Loucy (cell line): ENCODE data around the gene ITGB4.

Source experiments
- H2AFZ ChIP-seq: fragments of 200-600 bp; sonication (generic); 2 replicates; pipeline ENCODE4 v1.6.0; 2016; ENCODE audit warnings: antibody characterized with exemption, mild to moderate bottlenecking, low read length, moderate library complexity
- H3F3A ChIP-seq: fragments of 200-600 bp; 2 replicates; pipeline ENCODE4 v1.6.0; 2016; ENCODE audit warnings: antibody characterized with exemption, low read depth, mild to moderate bottlenecking
- H3K27me3 ChIP-seq: fragments of 200-600 bp; sonication (generic); 2 replicates; pipeline ENCODE4 v1.6.1; 2014; ENCODE audit warnings: low read length, mild to moderate bottlenecking; ENCODE audit not compliant: insufficient read depth, poor library complexity, severe bottlenecking
- H3K36me3 ChIP-seq: fragments of 200-600 bp; sonication (generic); 2 replicates; pipeline ENCODE4 v1.6.1; 2016; ENCODE audit warnings: low read length; ENCODE audit not compliant: insufficient read depth
- H3K4me1 ChIP-seq: fragments of 200-600 bp; sonication (generic); 2 replicates; pipeline ENCODE4 v1.5.1; 2014; ENCODE audit warnings: low read length, mild to moderate bottlenecking; ENCODE audit not compliant: insufficient read depth, poor library complexity, severe bottlenecking
- H3K4me2 ChIP-seq: fragments of 200-600 bp; sonication (generic); 2 replicates; pipeline ENCODE4 v1.6.0; 2014; ENCODE audit warnings: antibody characterized with exemption, low read length, low read depth, mild to moderate bottlenecking; ENCODE audit not compliant: poor library complexity, severe bottlenecking
- H3K4me3 ChIP-seq: fragments of 200-600 bp; sonication (generic); 2 replicates; pipeline ENCODE4 v1.5.1; 2014; ENCODE audit warnings: low read length, mild to moderate bottlenecking, mixed read lengths; ENCODE audit not compliant: poor library complexity, severe bottlenecking
- H3K79me2 ChIP-seq: fragments of 200-600 bp; sonication (generic); 2 replicates; pipeline ENCODE4 v1.6.1; 2014; ENCODE audit warnings: low read length; ENCODE audit not compliant: insufficient read depth
- H3K9ac ChIP-seq: fragments of 200-600 bp; sonication (generic); 2 replicates; pipeline ENCODE4 v1.6.0; 2014; ENCODE audit warnings: mild to moderate bottlenecking, low read depth, low read length, moderate library complexity; ENCODE audit not compliant: poor library complexity, severe bottlenecking
- H3K9me2 ChIP-seq: fragments of 200-600 bp; sonication (generic); replicated peaks from 2 replicates; pipeline ENCODE4 v1.6.1; 2016; ENCODE audit warnings: low read depth, low read length, mixed read lengths
- H3K9me3 ChIP-seq: fragments of 200-600 bp; sonication (generic); 2 replicates; pipeline ENCODE4 v1.6.1; 2014; ENCODE audit warnings: mild to moderate bottlenecking, antibody characterized with exemption, low read length, low read depth; ENCODE audit not compliant: insufficient read depth
- H4K20me1 ChIP-seq: fragments of 200-600 bp; sonication (generic); 2 replicates; pipeline ENCODE4 v1.6.0; 2014; ENCODE audit warnings: antibody characterized with exemption, low read length, mild to moderate bottlenecking; ENCODE audit not compliant: insufficient read depth, poor library complexity, severe bottlenecking
- EZH2phosphoT487 ChIP-seq: fragments of 200-600 bp; IDR thresholded peaks from 2 replicates; pipeline ENCODE4 v1.6.1; 2018; ENCODE audit warnings: antibody characterized with exemption, mild to moderate bottlenecking, moderate library complexity, borderline replicate concordance
- TF ChIP-seq, protein P1 (sequence below): fragments of 200-600 bp; sonication (generic); conservative IDR thresholded peaks from 2 replicates; pipeline ENCODE4 v1.5.1; 2014; ENCODE audit warnings: mild to moderate bottlenecking, antibody characterized with exemption, low read length

The ITGB4 gene

DNA sequence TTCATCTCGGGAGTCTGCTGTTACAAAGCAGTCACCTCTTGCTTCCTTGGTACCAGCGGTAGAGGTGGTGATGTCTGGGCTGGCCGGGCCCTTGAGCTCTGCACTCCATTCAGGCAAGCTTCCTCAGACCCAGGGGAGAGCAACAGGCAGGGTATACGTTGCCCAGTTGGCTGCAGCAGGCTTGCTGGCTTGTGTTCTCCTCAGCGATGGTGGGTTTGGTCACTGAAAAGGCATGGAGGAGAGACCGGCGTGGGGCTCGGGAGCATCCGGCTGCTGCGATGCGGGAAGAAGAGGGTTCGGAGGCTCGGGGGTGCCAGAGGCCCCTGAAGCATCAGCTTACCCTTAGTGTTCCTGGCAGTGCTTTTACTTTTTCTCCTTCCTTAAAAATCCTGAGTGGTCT lies 28.3 kb upstream of the ITGB4 start:
- TF ChIP-seq, protein P1, sequence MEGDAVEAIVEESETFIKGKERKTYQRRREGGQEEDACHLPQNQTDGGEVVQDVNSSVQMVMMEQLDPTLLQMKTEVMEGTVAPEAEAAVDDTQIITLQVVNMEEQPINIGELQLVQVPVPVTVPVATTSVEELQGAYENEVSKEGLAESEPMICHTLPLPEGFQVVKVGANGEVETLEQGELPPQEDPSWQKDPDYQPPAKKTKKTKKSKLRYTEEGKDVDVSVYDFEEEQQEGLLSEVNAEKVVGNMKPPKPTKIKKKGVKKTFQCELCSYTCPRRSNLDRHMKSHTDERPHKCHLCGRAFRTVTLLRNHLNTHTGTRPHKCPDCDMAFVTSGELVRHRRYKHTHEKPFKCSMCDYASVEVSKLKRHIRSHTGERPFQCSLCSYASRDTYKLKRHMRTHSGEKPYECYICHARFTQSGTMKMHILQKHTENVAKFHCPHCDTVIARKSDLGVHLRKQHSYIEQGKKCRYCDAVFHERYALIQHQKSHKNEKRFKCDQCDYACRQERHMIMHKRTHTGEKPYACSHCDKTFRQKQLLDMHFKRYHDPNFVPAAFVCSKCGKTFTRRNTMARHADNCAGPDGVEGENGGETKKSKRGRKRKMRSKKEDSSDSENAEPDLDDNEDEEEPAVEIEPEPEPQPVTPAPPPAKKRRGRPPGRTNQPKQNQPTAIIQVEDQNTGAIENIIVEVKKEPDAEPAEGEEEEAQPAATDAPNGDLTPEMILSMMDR = no peak
- TF ChIP-seq EZH2phosphoT487 = no peak
- H3K4me3 ChIP-seq = no peak overlapping the region
- H3K4me1 ChIP-seq = peaks cover 45% of the 10 kb centered on the region
- H3K9me3 ChIP-seq = no peaks in the 10 kb centered on the region
- H3K79me2 ChIP-seq = peaks cover 42% of the 10 kb centered on the region; the same call in 1 of the 2 replicates
- H3K4me2 ChIP-seq = no peak overlapping the region
- H3K27me3 ChIP-seq = no peaks in the 10 kb centered on the region
- peaks cover 6% of the 10 kb centered on the region for H3F3A ChIP-seq
- H2AFZ ChIP-seq = no peak overlapping the region
- no peaks in the 10 kb centered on the region for H3K9me2 ChIP-seq
- peaks cover 8% of the 10 kb centered on the region for H4K20me1 ChIP-seq
- no peak overlapping the region for H3K9ac ChIP-seq
- peaks cover 57% of the 10 kb centered on the region; the same call in 1 of the 2 replicates for H3K36me3 ChIP-seq

DNA sequence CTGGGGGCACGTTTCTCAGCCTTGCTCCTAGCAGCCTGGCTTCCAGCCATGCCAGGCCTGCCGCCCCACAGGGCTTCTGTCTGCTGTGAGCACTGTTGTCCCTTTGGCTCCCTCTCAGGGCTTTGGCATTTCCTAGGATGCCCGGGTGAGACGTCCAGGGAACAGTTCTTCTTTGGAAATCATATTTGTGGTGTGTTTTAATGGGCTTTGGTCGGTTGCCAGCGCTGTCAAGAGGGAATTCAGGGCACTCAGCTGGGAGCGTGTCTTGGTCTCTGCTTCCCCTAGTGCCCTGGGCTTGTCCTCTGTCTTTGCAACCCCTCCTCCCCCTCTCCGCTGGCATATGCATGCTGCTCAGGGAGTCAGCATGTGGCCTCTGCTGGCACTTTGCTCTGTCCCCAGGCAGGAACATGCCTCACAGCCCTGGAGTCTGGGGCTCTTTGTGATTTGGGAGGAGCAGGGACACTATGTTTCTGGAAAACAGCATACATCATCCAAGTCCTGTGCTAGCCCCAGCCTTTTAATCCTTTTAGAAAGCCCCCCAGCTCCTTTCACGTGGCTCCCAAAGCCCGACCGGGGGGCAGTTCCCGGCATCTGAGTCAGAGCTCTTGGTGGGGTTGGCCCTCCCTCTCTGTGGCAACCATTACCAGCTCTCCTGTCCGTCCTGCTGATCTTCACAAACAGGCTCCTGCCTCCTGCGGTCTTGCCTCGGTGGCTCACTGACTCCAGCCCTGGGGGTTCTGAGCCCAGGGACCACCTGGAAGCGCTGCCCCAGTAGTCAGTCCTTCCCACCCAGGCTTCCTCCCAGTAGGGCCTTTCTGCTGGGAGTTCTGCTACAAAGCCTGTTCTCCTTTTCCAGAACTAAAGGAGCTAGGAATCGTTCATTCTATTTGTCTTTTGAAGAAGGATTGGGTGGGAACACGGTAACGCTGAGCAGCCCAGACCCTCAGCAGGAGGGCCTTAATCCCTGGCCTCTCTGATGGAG lies 27.5 kb upstream of the ITGB4 start:
- peaks cover 65% of the 10 kb centered on the region; the same call in 1 of the 2 replicates for H3K36me3 ChIP-seq

DNA sequence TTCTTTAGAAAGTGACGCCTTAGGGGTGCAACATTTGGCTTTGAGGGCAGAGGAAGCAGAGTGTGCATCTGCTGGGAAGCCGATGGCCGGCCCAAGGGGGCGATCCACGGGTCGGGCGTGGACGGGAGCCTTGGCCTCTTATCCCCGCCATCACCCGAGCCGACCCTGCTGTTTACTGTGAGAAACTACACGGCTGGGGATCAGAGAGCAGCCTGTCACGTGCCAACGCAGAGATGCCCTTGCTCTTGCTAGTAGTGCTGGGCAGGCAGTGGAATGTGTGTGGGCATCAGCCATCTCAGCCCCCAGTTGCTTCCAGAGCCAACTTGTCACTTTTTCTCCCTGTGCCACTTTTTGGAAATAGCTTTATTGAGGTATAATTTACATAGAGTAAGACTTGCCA lies 26.7 kb upstream of the ITGB4 start:
- peaks cover 31% of the 10 kb centered on the region; the same call in 1 of the 2 replicates for H3K79me2 ChIP-seq
- peaks cover 6% of the 10 kb centered on the region for H3F3A ChIP-seq
- no peak overlapping the region for H2AFZ ChIP-seq
- no peak overlapping the region for H3K4me3 ChIP-seq
- H3K4me1 ChIP-seq = peaks cover 30% of the 10 kb centered on the region
- H3K9me2 ChIP-seq = no peaks in the 10 kb centered on the region
- H3K4me2 ChIP-seq = no peak overlapping the region
- no peak for TF ChIP-seq EZH2phosphoT487
- TF ChIP-seq, protein P1 = no peak
- H3K27me3 ChIP-seq = no peaks in the 10 kb centered on the region
- H4K20me1 ChIP-seq = peaks cover 4% of the 10 kb centered on the region
- no peaks in the 10 kb centered on the region for H3K9me3 ChIP-seq
- H3K9ac ChIP-seq = no peak overlapping the region
- peaks cover 72% of the 10 kb centered on the region; the same call in 1 of the 2 replicates for H3K36me3 ChIP-seq

More for the DNA sequence above, 27.5 kb upstream of the ITGB4 start:
- Histone ChIP-seq H3K27me3 (no peaks in the 10 kb centered on the region), H3K9me3 (no peaks in the 10 kb centered on the region), H3K9me2 (no peaks in the 10 kb centered on the region), H4K20me1 (peaks cover 6% of the 10 kb centered on the region), H3K9ac (no peak overlapping the region), H3F3A (peaks cover 6% of the 10 kb centered on the region), H3K79me2 (peaks cover 36% of the 10 kb centered on the region; the same call in 1 of the 2 replicates), H3K4me1 (peaks cover 37% of the 10 kb centered on the region), H2AFZ (no peak overlapping the region), H3K4me2 (no peak overlapping the region), H3K4me3 (no peak overlapping the region)
- TF ChIP-seq EZH2phosphoT487 = no peak
- TF ChIP-seq, protein P1 = no peak
